Dermis blood vessel endothelial cell (primary cell): ENCODE results near the gene PSG3. TPM values are rescaled to one million over a fixed set of nuclear protein-coding genes. Genes with fewer than 3 reads are reported as not detected.
"Not testable (repeated sequence)": the region's sequence is repeated elsewhere in the genome, so short reads cannot be mapped to it uniquely, and the experiment has no call there.

Experiments
- DNase-seq: peaks from one replicate; pipeline ENCODE4 v3.0.0; 2010
- total RNA-seq: library from RNA; depleted of rRNA; stranded (reverse); fragments of >200 nt; gene quantifications from 2 replicates; pipeline ENCODE4 v1.2.3, GENCODE V29; 2014

Gene PSG3
- total RNA-seq, 1 donor from 2014 or later: not detected

DNA sequence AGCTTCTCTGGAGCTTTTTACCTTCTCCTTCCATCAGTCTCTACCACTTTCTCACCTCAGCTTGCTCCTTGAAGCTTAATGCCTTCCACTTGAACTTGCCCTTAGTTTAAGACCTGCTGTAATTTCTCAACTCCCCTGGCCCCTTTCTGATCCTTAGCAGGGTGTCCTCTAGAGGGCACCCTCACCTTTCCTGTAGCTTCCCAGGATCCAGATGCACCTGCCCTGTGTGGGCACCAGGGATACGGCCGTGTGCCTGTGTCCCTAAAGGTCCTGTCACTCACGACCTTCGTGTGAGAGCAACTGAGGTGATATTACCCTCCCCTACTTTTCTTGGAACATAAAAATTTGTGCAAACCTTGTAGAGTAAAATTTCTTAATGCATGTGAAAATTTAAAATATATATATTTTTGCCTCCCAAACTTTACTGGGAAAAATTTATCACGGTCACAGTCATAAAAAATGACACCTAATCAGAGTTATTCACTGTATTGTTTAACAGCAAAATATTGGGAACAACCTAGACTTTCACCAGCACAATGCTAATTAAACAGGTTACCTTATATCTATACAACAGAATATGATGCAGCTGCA lies 46.4 kb downstream of the PSG3 start:
- peak; percentile 76 for DNase-seq

DNA sequence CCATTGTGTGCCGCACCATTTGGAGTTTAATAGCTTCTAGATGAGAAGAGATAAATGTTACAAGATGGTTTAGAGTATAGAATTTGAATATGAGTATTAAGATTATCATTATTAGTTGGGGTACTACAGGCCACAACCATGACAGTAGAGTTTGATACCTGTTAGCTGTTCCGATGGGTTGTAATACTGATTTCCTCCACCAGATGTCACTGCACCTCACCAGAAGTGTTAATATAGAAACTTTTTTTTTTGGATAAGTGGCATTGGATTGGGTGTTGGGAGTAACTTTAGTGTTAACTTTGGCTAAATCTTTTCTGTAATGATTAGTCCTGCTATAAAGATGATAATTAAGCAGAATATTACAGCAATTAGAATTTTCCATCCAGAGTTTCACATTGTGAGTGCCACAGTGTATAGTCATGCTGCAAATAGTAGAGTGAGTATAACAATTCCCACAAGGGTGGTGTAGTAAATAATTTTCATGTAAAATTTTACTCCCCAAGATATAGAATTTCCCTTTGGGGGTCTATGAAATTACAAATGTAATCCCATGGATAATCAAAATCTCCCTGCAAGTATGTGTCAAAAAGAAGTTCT lies 56.3 kb downstream of the PSG3 start:
- peak; percentile 68 for DNase-seq

DNA sequence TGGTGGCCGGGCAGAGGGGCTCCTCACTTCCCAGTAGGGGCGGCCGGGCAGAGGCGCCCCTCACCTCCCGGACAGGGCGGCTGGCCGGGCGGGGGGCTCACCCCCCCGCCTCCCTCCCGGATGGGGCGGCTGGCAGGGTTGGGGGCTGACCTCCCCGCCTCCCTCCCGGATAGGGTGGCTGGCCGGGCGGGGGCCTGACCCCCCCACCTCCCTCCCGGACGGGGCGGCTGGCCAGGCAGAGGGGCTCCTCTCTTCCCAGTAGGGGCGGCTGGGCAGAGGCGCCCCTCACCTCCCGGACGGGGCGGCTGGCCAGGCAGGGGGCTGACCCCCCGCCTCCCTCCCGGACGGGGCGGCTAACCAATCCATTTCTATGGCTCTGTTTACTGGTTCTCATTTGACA lies 64.0 kb downstream of the PSG3 start:
- DNase-seq: not testable (repeated sequence)

DNA sequence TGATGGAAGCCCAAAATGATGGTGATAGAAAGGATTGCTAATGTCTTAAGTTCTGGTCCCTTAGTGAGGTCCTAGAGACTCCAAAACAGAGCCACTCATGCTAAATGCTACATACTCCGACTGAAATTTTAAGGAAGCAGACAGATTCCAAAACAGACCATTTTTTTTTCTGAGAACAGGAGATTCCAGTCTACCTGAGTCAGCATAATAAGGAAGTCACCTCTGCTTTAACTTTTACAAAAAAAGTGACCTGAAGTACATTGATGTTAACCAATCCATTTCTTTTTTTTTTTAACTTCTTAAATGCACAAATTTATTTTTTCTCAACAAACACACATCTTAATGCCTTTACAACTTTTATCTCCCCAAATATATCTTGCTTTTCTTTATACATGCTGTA lies 65.7 kb downstream of the PSG3 start:
- DNase-seq: not testable (repeated sequence)

Other genes starting within 250 kb of the PSG3 start
- gene CEACAM1, start 212.0 kb downstream of the PSG3 start, total RNA-seq: 24.5 and 27.5 TPM in 2 replicates
- gene CEACAM8, start 145.6 kb downstream of the PSG3 start, total RNA-seq: not detected in 2 replicates
- not detected in 2 replicates for gene PSG8, start 25.2 kb upstream of the PSG3 start, total RNA-seq
- under 0.01 TPM in 1 of 2 replicates, not detected in the other for gene PSG1, start 139.2 kb upstream of the PSG3 start, total RNA-seq
- gene PSG6, start 177.4 kb upstream of the PSG3 start, total RNA-seq: not detected in 2 replicates
- not detected in 2 replicates for gene PSG7, start 196.7 kb upstream of the PSG3 start, total RNA-seq